GM10847 (cell line): ENCODE data around the gene LCNL1.

Experiments used
- POLR2A ChIP-seq: IDR thresholded peaks from 2 replicates; pipeline ENCODE4 v1.6.1; 2011; ENCODE audit not compliant: insufficient read length; ENCODE audit errors: extremely low read depth

LCNL1 gene

GRCh38 chr9:136982232-136983051 lies at the start of gene LCNL1:
Gene LCNL1, plus strand, starts transcription at chr9:136982993. Its CDS starts 594 bp downstream, at chr9:136983587.
- no peak for TF ChIP-seq POLR2A

DNA sequence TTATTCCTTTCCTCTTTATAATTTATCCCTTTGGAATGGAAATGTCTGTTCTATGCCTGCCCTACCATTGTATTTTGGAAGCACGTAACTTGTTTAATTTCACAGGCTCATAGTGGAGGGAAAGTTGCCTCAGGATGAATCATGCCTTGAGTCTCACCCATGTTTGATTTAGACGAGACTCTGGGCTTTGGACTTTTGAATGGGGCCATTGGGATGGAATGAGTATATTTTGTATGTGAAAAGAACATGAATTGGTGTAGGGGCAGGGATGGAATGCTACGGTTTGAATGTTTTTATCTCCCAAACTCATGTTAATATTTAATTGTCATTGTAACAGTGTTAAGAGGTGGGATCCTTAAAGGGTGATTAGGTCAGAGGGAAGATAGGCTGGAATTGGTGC lies 48.5 kb upstream of the LCNL1 start:
- TF ChIP-seq POLR2A: no peak

- TF ChIP-seq POLR2A: no peak
Measured at GRCh38 chr9:136935651-136936050, 47.1 kb upstream of the LCNL1 start.

DNA sequence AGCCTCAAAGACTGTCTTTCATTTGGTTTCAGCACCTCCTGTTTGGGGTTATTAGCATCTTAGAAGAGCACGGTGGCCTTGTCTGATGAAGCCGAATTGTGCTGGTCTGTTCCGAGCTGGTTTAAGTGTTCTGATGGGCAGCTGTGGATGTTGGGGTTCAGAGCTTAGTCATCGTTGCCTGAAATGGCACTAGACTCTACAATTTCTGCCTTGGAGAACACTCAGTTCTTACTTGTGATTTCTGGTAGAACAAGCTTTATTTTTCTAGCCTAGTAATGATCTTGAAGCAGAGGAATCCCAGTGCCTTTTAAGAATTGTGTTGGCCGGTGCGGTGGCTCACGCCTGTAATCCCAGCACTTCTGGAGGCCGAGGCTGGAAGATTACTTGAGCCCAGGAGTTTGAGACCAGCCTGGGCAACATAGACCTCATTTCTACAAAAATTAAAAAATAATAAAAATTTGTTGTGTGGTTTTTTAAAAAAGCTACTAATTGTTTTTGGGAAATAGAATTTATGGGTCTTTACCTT lies 46.1 kb upstream of the LCNL1 start:
- no peak for TF ChIP-seq POLR2A

GRCh38 chr9:136937186-136938001 lies 45.4 kb upstream of the LCNL1 start:
- TF ChIP-seq POLR2A: no peak

GRCh38 chr9:136939431-136939995 lies 43.3 kb upstream of the LCNL1 start:
- no peak for TF ChIP-seq POLR2A

- no peak for TF ChIP-seq POLR2A
Measured at GRCh38 chr9:136939996-136940525, 42.7 kb upstream of the LCNL1 start.

DNA sequence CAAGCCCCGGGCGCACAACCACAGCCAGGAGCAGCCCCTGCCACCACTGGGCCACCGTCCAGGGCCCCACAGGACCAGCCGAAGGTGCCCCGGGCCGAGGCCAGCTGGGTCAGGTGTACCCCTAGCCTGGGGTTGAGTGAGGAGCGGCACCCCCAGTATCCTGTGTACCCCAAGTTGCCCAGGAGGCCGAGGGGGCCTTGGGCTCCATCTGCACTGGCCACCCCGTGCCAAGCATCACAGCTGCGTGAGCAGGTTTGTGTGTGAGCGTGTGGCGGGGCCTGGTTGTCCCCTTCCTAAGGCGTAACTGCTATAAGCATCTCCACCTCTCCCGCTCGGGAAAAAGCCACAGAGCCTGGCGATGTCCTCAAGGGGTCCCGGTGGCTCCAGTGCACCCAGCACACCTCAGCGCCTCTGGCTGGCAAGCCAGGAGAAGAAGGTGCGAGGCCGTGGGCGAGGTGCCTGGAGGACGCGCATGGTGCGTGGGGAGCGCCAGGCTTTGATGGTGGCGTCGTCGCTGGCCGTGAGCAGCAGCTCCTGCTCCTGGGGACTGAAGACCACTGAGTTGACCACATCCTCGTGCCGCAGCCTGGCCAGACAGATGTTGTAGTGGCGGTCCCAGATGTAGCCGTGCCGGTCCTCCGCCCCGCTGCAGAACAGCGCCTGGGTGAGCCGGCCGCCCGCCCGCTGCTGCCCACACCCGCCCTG lies 42.1 kb upstream of the LCNL1 start:
- TF ChIP-seq POLR2A: no peak

DNA sequence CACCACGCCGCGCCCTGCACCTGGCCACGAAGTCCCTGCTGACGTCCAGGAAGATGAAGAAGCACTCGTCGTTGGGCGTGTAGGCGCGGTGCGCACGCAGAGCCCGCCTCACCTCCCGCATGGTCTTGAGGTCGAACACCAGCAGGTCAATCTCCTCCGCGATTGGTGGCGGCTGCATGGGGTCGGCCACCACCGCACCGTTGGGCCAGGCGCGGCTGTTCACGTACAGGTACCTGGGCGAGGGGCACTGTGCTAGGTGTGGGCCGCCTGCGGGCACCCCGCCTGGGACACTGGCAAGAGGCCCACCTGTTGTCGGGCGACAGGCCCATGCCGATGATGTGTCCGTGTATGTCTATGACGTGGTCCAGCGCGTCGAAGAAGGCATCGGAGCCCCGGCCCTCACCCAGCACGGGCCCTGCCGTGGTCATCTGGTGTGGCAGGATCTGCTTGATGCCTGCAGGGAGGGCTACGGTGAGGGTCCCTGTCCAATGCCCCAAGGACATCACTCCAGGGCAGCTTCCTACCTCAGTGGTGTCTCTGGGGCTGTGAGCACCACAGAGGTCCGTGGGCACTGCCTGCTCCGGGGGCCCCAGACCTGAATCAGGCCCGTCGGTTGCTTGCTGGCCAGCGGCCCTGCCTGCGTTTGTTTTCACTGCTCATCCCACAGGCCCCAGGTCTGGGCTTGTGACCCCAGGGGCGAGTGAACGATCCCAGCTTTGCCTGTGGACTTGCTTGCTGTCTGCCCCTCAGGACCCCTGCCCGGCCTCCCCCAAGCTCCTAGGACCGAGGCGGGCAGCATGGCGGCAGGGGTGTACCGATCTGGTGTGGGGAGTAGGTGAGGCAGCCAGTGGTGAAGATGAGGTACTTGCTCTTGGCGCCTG lies 41.3 kb upstream of the LCNL1 start:
- no peak for TF ChIP-seq POLR2A

GRCh38 chr9:136942112-136942880 lies 40.5 kb upstream of the LCNL1 start:
- TF ChIP-seq POLR2A: no peak

DNA sequence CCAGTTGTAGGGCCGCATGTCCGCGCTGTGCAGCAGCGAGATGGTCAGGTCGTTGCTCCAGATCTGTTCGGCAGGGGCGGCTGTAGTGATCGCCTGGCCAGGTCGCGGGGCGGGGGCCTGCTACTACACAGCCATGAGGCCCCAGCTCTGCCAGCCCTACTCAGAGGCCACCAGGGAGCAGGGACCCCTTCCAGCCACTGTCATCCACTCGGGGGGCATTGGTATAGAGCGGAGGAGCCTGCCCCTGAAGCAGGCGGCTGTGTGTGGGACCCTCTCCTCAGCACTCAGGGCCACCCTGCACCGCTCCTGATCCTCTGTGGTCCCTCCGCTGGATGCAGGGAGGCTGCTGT lies 39.9 kb upstream of the LCNL1 start:
- TF ChIP-seq POLR2A: no peak

GRCh38 chr9:136943291-136944211 lies 39.2 kb upstream of the LCNL1 start:
- TF ChIP-seq POLR2A: no peak
